Skeletal muscle cell (primary cell): ENCODE data around the gene PAFAH2.
A peak's percentile ranks its signal among the peaks of the same experiment; 100 is the strongest.
"Not testable (repeated sequence)": the region's sequence is repeated elsewhere in the genome, so short reads cannot be mapped to it uniquely, and the experiment has no call there.

Experiments used
- DNase-seq: peaks from one replicate; pipeline ENCODE4 v3.0.0-alpha.2; 2010; ENCODE audit warnings: low read depth
- H3K4me3 ChIP-seq: 2 replicates; pipeline ENCODE4 v1.5.1; 2011; ENCODE audit warnings: low read depth, mild to moderate bottlenecking, control low read depth, low read length, moderate library complexity

The PAFAH2 gene

GRCh38 chr1:25990702-25991395 lies 7.0 kb downstream of the PAFAH2 start:
- H3K4me3 ChIP-seq, result no peak overlapping the region
- DNase-seq, result no peak

GRCh38 chr1:25990251-25990650 lies 7.6 kb downstream of the PAFAH2 start:
- H3K4me3 ChIP-seq, result no peak overlapping the region
- DNase-seq, result no peak

- no peak for DNase-seq
- H3K4me3 ChIP-seq, result no peak overlapping the region
Observed at GRCh38 chr1:25989440-25990234, 8.2 kb downstream of the PAFAH2 start.

GRCh38 chr1:25987951-25988350 lies 9.9 kb downstream of the PAFAH2 start:
- no peak overlapping the region for H3K4me3 ChIP-seq
- no peak for DNase-seq

GRCh38 chr1:25986773-25987172 lies 11.1 kb downstream of the PAFAH2 start:
- DNase-seq, result not testable (repeated sequence)

GRCh38 chr1:25985670-25986069 lies 12.2 kb downstream of the PAFAH2 start:
- DNase-seq, result no peak
- H3K4me3 ChIP-seq, result no peak overlapping the region

More at GRCh38 chr1:25986773-25987172, 11.1 kb downstream of the PAFAH2 start:
- H3K4me3 ChIP-seq, result not testable (repeated sequence)

- no peak overlapping the region for H3K4me3 ChIP-seq
- no peak for DNase-seq
Observed at GRCh38 chr1:25985171-25985570, 12.7 kb downstream of the PAFAH2 start.

GRCh38 chr1:25979210-25979609 lies 18.7 kb downstream of the PAFAH2 start:
- no peak overlapping the region for H3K4me3 ChIP-seq
- DNase-seq, result no peak

- DNase-seq, result no peak
- H3K4me3 ChIP-seq, result no peak overlapping the region
Observed at GRCh38 chr1:25978403-25978802, 19.5 kb downstream of the PAFAH2 start.

GRCh38 chr1:25977801-25978200 lies 20.1 kb downstream of the PAFAH2 start:
- no peak overlapping the region for H3K4me3 ChIP-seq

GRCh38 chr1:25973610-25974321 lies 24.1 kb downstream of the PAFAH2 start:
- no peak for DNase-seq
- H3K4me3 ChIP-seq, result no peak overlapping the region

More at GRCh38 chr1:25977801-25978200, 20.1 kb downstream of the PAFAH2 start:
- DNase-seq, result no peak

- no peak overlapping the region for H3K4me3 ChIP-seq
- DNase-seq, result no peak
Observed at GRCh38 chr1:25971811-25972180, 26.1 kb downstream of the PAFAH2 start.

GRCh38 chr1:25971066-25971810 lies 26.6 kb downstream of the PAFAH2 start:
- no peak for DNase-seq
- no peak overlapping the region for H3K4me3 ChIP-seq

GRCh38 chr1:25967308-25967707 lies 30.6 kb downstream of the PAFAH2 start:
- DNase-seq, result no peak
- H3K4me3 ChIP-seq, result no peak overlapping the region

GRCh38 chr1:25959611-25960010 lies 38.3 kb downstream of the PAFAH2 start:
- no peak for DNase-seq
- H3K4me3 ChIP-seq, result no peak overlapping the region

- DNase-seq, result peak; percentile 42
Observed at GRCh38 chr1:25958465-25958864, 39.4 kb downstream of the PAFAH2 start.

GRCh38 chr1:25955553-25955952 lies 42.3 kb downstream of the PAFAH2 start:
- no peak overlapping the region for H3K4me3 ChIP-seq
- no peak for DNase-seq

More at GRCh38 chr1:25958465-25958864, 39.4 kb downstream of the PAFAH2 start:
- H3K4me3 ChIP-seq, result no peak overlapping the region

GRCh38 chr1:25954282-25954938 lies 43.5 kb downstream of the PAFAH2 start:
- DNase-seq, result no peak
- no peak overlapping the region for H3K4me3 ChIP-seq

GRCh38 chr1:25952841-25953401 lies 44.9 kb downstream of the PAFAH2 start:
- H3K4me3 ChIP-seq, result no peak overlapping the region
- DNase-seq, result peak; percentile 28
